Heart left ventricle (tissue), 16 donors: ENCODE data around the gene RGL2. TPM values are rescaled to one million over a fixed set of nuclear protein-coding genes. Genes with fewer than 3 reads are reported as not detected.
"Not testable (repeated sequence)": the region's sequence is repeated elsewhere in the genome, so short reads cannot be mapped to it uniquely, and the experiment has no call there.

Experiments
- ATAC-seq, 4 donors: fragments of 200-7000 bp; cut with Tn5 transposase; one replicate each; pipeline ENCODE4 v1.9.1; 2020 to 2022; ENCODE audit warnings: moderate library complexity in 4 of 4, mild to moderate bottlenecking in 3 of 4, moderate number of reproducible peaks in 1 of 4
- DNase-seq, 5 donors: peaks; one replicate each; pipeline ENCODE4 v3.0.0-alpha.2; 2020
- H3K27ac ChIP-seq, 12 donors: fragments of 200-600 bp; sonication (generic) in 4 of 12; one replicate each; pipeline versions ENCODE4 v1.5.0 to v1.8.0; 2016 to 2022; ENCODE audit warnings: mild to moderate bottlenecking in 2 of 12
- H3K27me3 ChIP-seq, 9 donors: fragments of 200-600 bp; sonication (generic) in 2 of 9; one replicate each; pipeline versions ENCODE4 v1.5.1 to v1.8.0; 2016 to 2022; ENCODE audit warnings: mild to moderate bottlenecking in 3 of 9
- H3K36me3 ChIP-seq, 9 donors: fragments of 200-600 bp; sonication (generic) in 2 of 9; one replicate each; pipeline versions ENCODE4 v1.5.0 to v1.8.0; 2018 to 2022; ENCODE audit warnings: mild to moderate bottlenecking in 2 of 9
- H3K4me1 ChIP-seq, 12 donors: fragments of 200-600 bp; sonication (generic) in 4 of 12; one replicate each; pipeline versions ENCODE4 v1.5.0 to v1.8.0; 2016 to 2022; ENCODE audit warnings: mild to moderate bottlenecking in 3 of 12
- H3K4me3 ChIP-seq, 12 donors: fragments of 200-600 bp; sonication (generic) in 4 of 12; one replicate each; pipeline versions ENCODE4 v1.5.0 to v1.8.0; 2017 to 2022; ENCODE audit warnings: mild to moderate bottlenecking in 9 of 12, moderate library complexity in 4 of 12
- H3K9me3 ChIP-seq, 12 donors: fragments of 200-600 bp; sonication (generic) in 4 of 12; one replicate each; pipeline versions ENCODE4 v1.5.0 to v1.8.0; 2016 to 2022; ENCODE audit warnings: mild to moderate bottlenecking in 1 of 12
- CTCF ChIP-seq, 12 donors: fragments of 200-600 bp; sonication (generic) in 4 of 12; IDR thresholded peaks; one replicate each; pipeline versions ENCODE4 v1.5.0 to v1.8.0; 2018 to 2022; ENCODE audit warnings: antibody characterized with exemption in 12 of 12, mild to moderate bottlenecking in 5 of 12
- POLR2A ChIP-seq, 2 donors: fragments of 450-650 bp; IDR thresholded peaks; one replicate each; pipeline ENCODE4 v1.6.1; 2017; ENCODE audit warnings: antibody characterized with exemption in 2 of 2, mild to moderate bottlenecking in 2 of 2, moderate library complexity in 2 of 2
- WGBS, 4 donors: extraction: QIAGEN DNeasy Blood & Tissue Kit in 2 of 4; methylation state at CpG; one replicate each; pipeline versions ENCODE4 v1.1.5 to v1.1.7; 2013 to 2018; 5-methylcytosine and 5-hydroxymethylcytosine counted together
- intact Hi-C, 10 donors: fragments of 100-400 bp; cut with DNase I; formaldehyde crosslinking; loops; one replicate each; pipeline versions ENCODE4 v1.11.1 to v1.14.2; 2022
- polyA plus RNA-seq, 2 donors: library from polyadenylated mRNA; stranded (reverse); fragments of 200-250 nt; gene quantifications; one replicate each; pipeline ENCODE4 v1.2.3, GENCODE V29; 2013
- total RNA-seq, 9 donors: library from RNA; depleted of rRNA in 2 of 9; stranded (reverse); fragments of >200 nt in 2 of 9; fragmentation: NEBNext Ultra II Directional in 3 of 9; extraction: Animal tissue kit (Norgen Biotek cat#: 25700) in 3 of 9; gene quantifications; one replicate each; pipeline versions ENCODE4 v1.1.0 to v1.2.4, GENCODE V29; 2016 to 2023
- donor health status: ischemic (EF 13 %, LVEDD 7.1; RV severe dilation, severe dysfunction).
- donor health status: healthy with polysubstance abuse.
- donor health status: DM: no; HTN: yes; CAD: no.
- donor health status: DM: no; HTN: no; CAD: no.
- donor health status: ischemic (EF 25% LVEDD 6.9; RV normal size, moderate dysfunction).
- donor health status: ischemic (EF 25% LVEDD 5.7; RV mildly dilated, moderate dysfunction).
- donor health status: healthy.
- donor health status: DM: yes; HTN: yes; CAD: no.
- donor health status: ischemic (EF 35%, LVEDD 5.7; RV mildly dilated, moderate dysfunction).
- donor health status: nonischemic (EF 11% LVEDD 7.7; RV severe dilation, severe dysfunction).
- donor health status: DM: yes; HTN: yes; CAD: no.
- donor health status: PGD.
- donor health status: ischemic (EF 29% LVEDD 5.4; RV normal size, mild dysfunction).
- donor health status: nonischemic (EF 23%, LVEDD 6.1; RV moderate dilation, normal function).

RGL2 gene
- total and polyA plus RNA-seq, 11 donors: 34.9 to 67.8 (median 48.4) TPM

GRCh38 chr6:33276581-33276863 is 22.2 kb downstream of the RGL2 start:
- intact Hi-C loops: loop anchor here in 1 of 10 donors (5.0 kb wide), 1 partner anchor 36 kb away; the partner anchor contains the start of gene TAPBP
- H3K27ac ChIP-seq: peak overlapping the region; percentile 73 to 98 (median 92)
- H3K9me3 ChIP-seq: no peaks in the 10 kb centered on the region
- no peak for ATAC-seq
- TF ChIP-seq POLR2A (IDR thresholded peaks at IDR 0.05): no peak
- TF ChIP-seq CTCF (IDR thresholded peaks at IDR 0.05): no peak
- H3K27me3 ChIP-seq: no peaks in the 10 kb centered on the region
- no peak for DNase-seq
- peaks cover 0 to 75% (median 51%) of the 10 kb centered on the region in 9 donors for H3K36me3 ChIP-seq
- peaks cover 11 to 73% (median 50%) of the 10 kb centered on the region in 12 donors for H3K4me1 ChIP-seq
- H3K4me3 ChIP-seq: peak overlapping the region; percentile 47 to 87 (median 72)

- not testable (repeated sequence) for ATAC-seq, H3K9me3 ChIP-seq, DNase-seq, H3K27me3 ChIP-seq
- peaks cover 11 to 75% (median 51%) of the 10 kb centered on the region in 12 donors for H3K4me1 ChIP-seq
- peak overlapping the region in 9 of 12 donors; percentile 86 to 98 (median 93) for H3K27ac ChIP-seq
- H3K4me3 ChIP-seq: peak overlapping the region in 11 of 12 donors; percentile 47 to 87 (median 74)
- 81 to 85% (median 83%) methylated on average over 16 of the region's 16 CpGs for WGBS, 4 donors
- H3K36me3 ChIP-seq: peaks cover 0 to 71% (median 51%) of the 10 kb centered on the region in 9 donors
- intact Hi-C loops: loop anchor here in 1 of 10 donors (5.0 kb wide), 1 partner anchor 36 kb away; the partner anchor contains the start of gene TAPBP
These were observed 22.8 kb downstream of the RGL2 start for GRCh38 chr6:33275795-33276580.

GRCh38 chr6:33273924-33274902 is 24.5 kb downstream of the RGL2 start:
- H3K36me3 ChIP-seq: peaks cover 0 to 58% (median 47%) of the 10 kb centered on the region in 9 donors
- no peaks in the 10 kb centered on the region for H3K27me3 ChIP-seq
- TF ChIP-seq CTCF (IDR thresholded peaks at IDR 0.05): no peak
- TF ChIP-seq POLR2A (IDR thresholded peaks at IDR 0.05): no peak
- no peaks in the 10 kb centered on the region for H3K9me3 ChIP-seq
- peaks cover 15 to 83% (median 60%) of the 10 kb centered on the region in 12 donors for H3K4me1 ChIP-seq
- peak overlapping the region in 1 of 12 donors; percentile 77 for H3K4me3 ChIP-seq
- peak overlapping the region in 1 of 12 donors; percentile 42 for H3K27ac ChIP-seq
- intact Hi-C loops: loop anchor here in 1 of 10 donors (2.0 kb wide), 1 partner anchor 15 kb away; the partner anchor contains the start of genes PFDN6 and WDR46
- ATAC-seq (no peak), DNase-seq (no peak)
- 63 to 73% (median 68%) methylated on average over 14 of the region's 14 CpGs for WGBS, 4 donors

- peaks cover 15 to 76% (median 60%) of the 10 kb centered on the region in 12 donors for H3K4me1 ChIP-seq
- H3K9me3 ChIP-seq: no peaks in the 10 kb centered on the region
- no peaks in the 10 kb centered on the region for H3K27me3 ChIP-seq
- no peak for DNase-seq
- H3K27ac ChIP-seq: peak overlapping the region in 4 of 12 donors; percentile 87 to 97 (median 92)
- peaks cover 0 to 58% (median 49%) of the 10 kb centered on the region in 9 donors for H3K36me3 ChIP-seq
- peak overlapping the region in 10 of 12 donors; percentile 68 to 92 (median 76) for H3K4me3 ChIP-seq
- intact Hi-C loops: loop anchor here in 1 of 10 donors (2.0 kb wide), 1 partner anchor 15 kb away; the partner anchor contains the start of genes PFDN6 and WDR46
- WGBS, 4 donors: 62 to 69% (median 66%) methylated on average over 11 of the region's 11 CpGs
- ATAC-seq: no peak
- TF ChIP-seq CTCF (IDR thresholded peaks at IDR 0.05): no peak
- TF ChIP-seq POLR2A (IDR thresholded peaks at IDR 0.05): no peak
These were observed 25.4 kb downstream of the RGL2 start for GRCh38 chr6:33273129-33273923.
